Thyroid gland (tissue), 4 donors: ENCODE measurements around the gene ACAP3.

Experiments
- POLR2A ChIP-seq, 2 donors: fragments of 450-650 bp; IDR thresholded peaks; one replicate each; pipeline ENCODE4 v1.6.1; 2017; ENCODE audit warnings: antibody characterized with exemption in 2 of 2, mild to moderate bottlenecking in 2 of 2, moderate library complexity in 1 of 2
- TF ChIP-seq, protein P1 (sequence below), 6 experiments: fragments of 200-600 bp in 3 of 6; fragments of 450-650 bp in 3 of 6; sonication (generic) in 3 of 6; IDR thresholded peaks; one replicate each; pipeline ENCODE4 v1.5.1; 2016 to 2019; ENCODE audit warnings: antibody characterized with exemption in 6 of 6, mild to moderate bottlenecking in 2 of 6, inconsistent platforms in 1 of 6, moderate library complexity in 1 of 6

DNA sequence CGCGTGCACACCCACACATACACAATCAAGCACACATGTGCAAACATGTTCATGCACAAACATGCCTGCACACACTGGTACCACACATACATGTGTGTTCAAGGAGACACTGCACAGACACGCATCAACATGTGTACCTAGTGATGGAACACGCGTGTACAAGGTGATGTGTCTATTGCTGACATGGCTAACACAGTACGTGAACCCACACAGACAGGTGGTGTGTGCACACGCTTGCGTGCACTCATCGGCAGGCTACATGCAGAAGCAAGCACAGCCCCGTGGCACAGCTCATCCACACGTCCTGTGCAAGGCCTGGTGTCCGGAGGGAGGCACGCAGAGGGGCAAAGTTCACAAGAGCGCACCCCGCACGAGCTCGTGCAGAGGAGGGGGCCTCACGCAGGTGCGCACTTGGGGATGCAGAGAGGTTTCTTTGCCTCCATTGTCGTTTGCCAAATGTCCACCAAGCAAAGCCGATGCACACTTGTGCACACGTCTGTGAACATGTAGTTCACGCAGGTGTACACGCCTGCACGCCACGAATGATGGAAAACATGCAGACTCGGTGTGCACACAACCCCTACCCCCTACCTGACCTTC lies 969 bp downstream of the ACAP3 start:
- TF ChIP-seq, protein P1, sequence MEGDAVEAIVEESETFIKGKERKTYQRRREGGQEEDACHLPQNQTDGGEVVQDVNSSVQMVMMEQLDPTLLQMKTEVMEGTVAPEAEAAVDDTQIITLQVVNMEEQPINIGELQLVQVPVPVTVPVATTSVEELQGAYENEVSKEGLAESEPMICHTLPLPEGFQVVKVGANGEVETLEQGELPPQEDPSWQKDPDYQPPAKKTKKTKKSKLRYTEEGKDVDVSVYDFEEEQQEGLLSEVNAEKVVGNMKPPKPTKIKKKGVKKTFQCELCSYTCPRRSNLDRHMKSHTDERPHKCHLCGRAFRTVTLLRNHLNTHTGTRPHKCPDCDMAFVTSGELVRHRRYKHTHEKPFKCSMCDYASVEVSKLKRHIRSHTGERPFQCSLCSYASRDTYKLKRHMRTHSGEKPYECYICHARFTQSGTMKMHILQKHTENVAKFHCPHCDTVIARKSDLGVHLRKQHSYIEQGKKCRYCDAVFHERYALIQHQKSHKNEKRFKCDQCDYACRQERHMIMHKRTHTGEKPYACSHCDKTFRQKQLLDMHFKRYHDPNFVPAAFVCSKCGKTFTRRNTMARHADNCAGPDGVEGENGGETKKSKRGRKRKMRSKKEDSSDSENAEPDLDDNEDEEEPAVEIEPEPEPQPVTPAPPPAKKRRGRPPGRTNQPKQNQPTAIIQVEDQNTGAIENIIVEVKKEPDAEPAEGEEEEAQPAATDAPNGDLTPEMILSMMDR (IDR thresholded peaks at IDR 0.05) = no peak
- no peak for TF ChIP-seq POLR2A (IDR thresholded peaks at IDR 0.05)
